ENCODE data around the gene BAHD1. TPM values are rescaled to one million over a fixed set of nuclear protein-coding genes. Genes with fewer than 3 reads are reported as not detected.

BAHD1 gene
- 26.6 and 26.7 TPM in 2 replicates for total RNA-seq (2014; rRNA removed; shearing (Covaris generic))

GRCh38 chr15:40440743-40441564 lies at the start of gene BAHD1:
Gene BAHD1 (plus strand): TSS chr15:40440953. CDS start chr15:40458465, 17,512 bp downstream.
- DNase-seq (ENCODE audit: low spot score), result peak; percentile 95

- no peak for DNase-seq (ENCODE audit: low spot score)
Observed at GRCh38 chr15:40392986-40393948, 47.5 kb upstream of the BAHD1 start.

GRCh38 chr15:40397688-40398412 lies 42.9 kb upstream of the BAHD1 start:
- no peak for DNase-seq (ENCODE audit: low spot score)

- no peak for DNase-seq (ENCODE audit: low spot score)
Observed at GRCh38 chr15:40398413-40398873, 42.3 kb upstream of the BAHD1 start.

- no peak for DNase-seq (ENCODE audit: low spot score)
Observed at GRCh38 chr15:40399370-40399769, 41.4 kb upstream of the BAHD1 start.

- peak; percentile 98 for DNase-seq (ENCODE audit: low spot score)
Observed at GRCh38 chr15:40405501-40406381, 35.0 kb upstream of the BAHD1 start, which contains the start of gene IVD. Gene IVD (plus strand): TSS chr15:40405795. CDS start chr15:40405828, 33 bp downstream.

GRCh38 chr15:40407330-40407990 lies 33.3 kb upstream of the BAHD1 start:
- no peak for DNase-seq (ENCODE audit: low spot score)

GRCh38 chr15:40409366-40409765 lies 31.4 kb upstream of the BAHD1 start:
- DNase-seq (ENCODE audit: low spot score), result no peak

- DNase-seq (ENCODE audit: low spot score), result no peak
Observed at GRCh38 chr15:40410476-40410875, 30.3 kb upstream of the BAHD1 start.

- DNase-seq (ENCODE audit: low spot score), result peak; percentile 61
Observed at GRCh38 chr15:40412095-40412759, 28.5 kb upstream of the BAHD1 start.

- no peak for DNase-seq (ENCODE audit: low spot score)
Observed at GRCh38 chr15:40413036-40413435, 27.7 kb upstream of the BAHD1 start.

GRCh38 chr15:40414816-40415215 lies 25.9 kb upstream of the BAHD1 start:
- no peak for DNase-seq (ENCODE audit: low spot score)

GRCh38 chr15:40415226-40415625 lies 25.5 kb upstream of the BAHD1 start:
- no peak for DNase-seq (ENCODE audit: low spot score)

- no peak for DNase-seq (ENCODE audit: low spot score)
Observed at GRCh38 chr15:40416056-40416455, 24.7 kb upstream of the BAHD1 start.

GRCh38 chr15:40418126-40418525 lies 22.6 kb upstream of the BAHD1 start:
- DNase-seq (ENCODE audit: low spot score), result no peak

- peak; percentile 34 for DNase-seq (ENCODE audit: low spot score)
Observed at GRCh38 chr15:40420071-40420713, 20.6 kb upstream of the BAHD1 start.

GRCh38 chr15:40420793-40421192 lies 20.0 kb upstream of the BAHD1 start:
- peak; percentile 90 for DNase-seq (ENCODE audit: low spot score)

- peak; percentile 73 for DNase-seq (ENCODE audit: low spot score)
Observed at GRCh38 chr15:40421246-40422157, 19.3 kb upstream of the BAHD1 start.
